Suppressor macrophage treated with lipopolysaccharide for 4 hours (primary cell): ENCODE measurements around the gene HCAR2.
A peak's percentile ranks its signal among the peaks of the same experiment; 100 is the strongest.
"Not testable (repeated sequence)": the region's sequence is repeated elsewhere in the genome, so short reads cannot be mapped to it uniquely, and the experiment has no call there.

Source experiments
- DNase-seq: peaks from one replicate; pipeline ENCODE4 v3.0.0-alpha.2; 2020

The HCAR2 gene

GRCh38 chr12:122702890-122703611, at the start of gene HCAR2:
TSS of gene HCAR2 (minus strand) at chr12:122703357. CDS start at chr12:122703283, 74 bp downstream.
- DNase-seq: peak; percentile 87

GRCh38 chr12:122752464-122753318, 49.5 kb upstream of the HCAR2 start, which contains the start of gene DENR:
TSS of gene DENR (plus strand) at chr12:122752824. CDS start at chr12:122753702, 878 bp downstream.
- DNase-seq: peak; percentile 99

- not testable (repeated sequence) for DNase-seq
Observed at GRCh38 chr12:122750781-122751515, 47.8 kb upstream of the HCAR2 start.

GRCh38 chr12:122749569-122750332, 46.6 kb upstream of the HCAR2 start:
- no peak for DNase-seq

- peak; percentile 28 for DNase-seq
Observed at GRCh38 chr12:122747224-122748135, 44.3 kb upstream of the HCAR2 start.

GRCh38 chr12:122743895-122744525, 40.9 kb upstream of the HCAR2 start:
- peak; percentile 71 for DNase-seq

GRCh38 chr12:122740351-122740750, 37.2 kb upstream of the HCAR2 start:
- no peak for DNase-seq

GRCh38 chr12:122738571-122738970, 35.4 kb upstream of the HCAR2 start:
- DNase-seq: no peak

- DNase-seq: no peak
Observed at GRCh38 chr12:122732611-122733010, 29.5 kb upstream of the HCAR2 start.

- no peak for DNase-seq
Observed at GRCh38 chr12:122732170-122732569, 29.0 kb upstream of the HCAR2 start.

GRCh38 chr12:122730215-122731014, 27.3 kb upstream of the HCAR2 start, which contains the start of gene HCAR1:
TSS of gene HCAR1 (minus strand) at chr12:122730844. CDS start at chr12:122730339, 505 bp downstream.
- DNase-seq: no peak

- no peak for DNase-seq
Observed at GRCh38 chr12:122729583-122730214, 26.5 kb upstream of the HCAR2 start.

GRCh38 chr12:122726080-122726558, 23.0 kb upstream of the HCAR2 start:
- peak; percentile 46 for DNase-seq

- DNase-seq: no peak
Observed at GRCh38 chr12:122725452-122726079, 22.4 kb upstream of the HCAR2 start.

- no peak for DNase-seq
Observed at GRCh38 chr12:122724641-122725243, 21.6 kb upstream of the HCAR2 start.

- DNase-seq: peak; percentile 36
Observed at GRCh38 chr12:122722387-122722786, 19.2 kb upstream of the HCAR2 start.

- no peak for DNase-seq
Observed at GRCh38 chr12:122721057-122721545, 17.9 kb upstream of the HCAR2 start.

GRCh38 chr12:122716658-122717057, 13.5 kb upstream of the HCAR2 start, which contains the start of gene HCAR3:
TSS of gene HCAR3 (minus strand) at chr12:122716811. CDS start at chr12:122716737, 74 bp downstream.
- DNase-seq: peak; percentile 90
